PC-3 (cell line): ENCODE measurements around the gene SPRR3.

ENCODE experiments used
- EZH2 ChIP-seq: fragments of 300-600 bp; sonication (generic); IDR thresholded peaks from one replicate; pipeline ENCODE4 v1.6.1; 2017; ENCODE audit warnings: antibody characterized with exemption, mild to moderate bottlenecking, low read length; ENCODE audit not compliant: unreplicated experiment
- EZH2phosphoT487 ChIP-seq: fragments of 300-600 bp; sonication (generic); IDR thresholded peaks from 2 replicates; pipeline ENCODE4 v1.6.1; 2018; ENCODE audit warnings: mild to moderate bottlenecking, antibody characterized with exemption, low read length, borderline replicate concordance
- TF ChIP-seq, protein P1 (sequence below): fragments of 300-600 bp; sonication (generic); conservative IDR thresholded peaks from 2 replicates; pipeline ENCODE4 v1.5.1; 2017; ENCODE audit warnings: antibody characterized with exemption, low read depth, mild to moderate bottlenecking, low read length

DNA sequence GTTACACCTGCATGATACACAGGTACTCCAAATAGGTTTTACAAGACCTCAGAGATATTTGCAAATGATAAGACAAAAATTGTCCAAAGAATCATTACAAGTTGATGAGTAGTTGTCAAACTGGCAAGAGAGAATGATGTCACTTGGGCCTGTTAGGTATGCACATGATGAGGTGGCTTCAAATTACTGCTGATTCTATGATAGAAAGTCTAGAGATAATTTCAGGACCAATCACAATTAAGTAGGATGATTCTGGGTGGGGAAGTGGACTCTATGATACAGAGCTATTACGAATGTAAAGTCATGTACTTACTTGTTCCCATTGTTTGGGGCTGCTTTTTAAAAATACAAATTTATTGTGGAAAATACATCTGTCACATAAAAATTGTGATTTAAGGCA, 24.2 kb downstream of the SPRR3 start:
- TF ChIP-seq EZH2 (no peak), EZH2phosphoT487 (no peak)
- TF ChIP-seq, protein P1, sequence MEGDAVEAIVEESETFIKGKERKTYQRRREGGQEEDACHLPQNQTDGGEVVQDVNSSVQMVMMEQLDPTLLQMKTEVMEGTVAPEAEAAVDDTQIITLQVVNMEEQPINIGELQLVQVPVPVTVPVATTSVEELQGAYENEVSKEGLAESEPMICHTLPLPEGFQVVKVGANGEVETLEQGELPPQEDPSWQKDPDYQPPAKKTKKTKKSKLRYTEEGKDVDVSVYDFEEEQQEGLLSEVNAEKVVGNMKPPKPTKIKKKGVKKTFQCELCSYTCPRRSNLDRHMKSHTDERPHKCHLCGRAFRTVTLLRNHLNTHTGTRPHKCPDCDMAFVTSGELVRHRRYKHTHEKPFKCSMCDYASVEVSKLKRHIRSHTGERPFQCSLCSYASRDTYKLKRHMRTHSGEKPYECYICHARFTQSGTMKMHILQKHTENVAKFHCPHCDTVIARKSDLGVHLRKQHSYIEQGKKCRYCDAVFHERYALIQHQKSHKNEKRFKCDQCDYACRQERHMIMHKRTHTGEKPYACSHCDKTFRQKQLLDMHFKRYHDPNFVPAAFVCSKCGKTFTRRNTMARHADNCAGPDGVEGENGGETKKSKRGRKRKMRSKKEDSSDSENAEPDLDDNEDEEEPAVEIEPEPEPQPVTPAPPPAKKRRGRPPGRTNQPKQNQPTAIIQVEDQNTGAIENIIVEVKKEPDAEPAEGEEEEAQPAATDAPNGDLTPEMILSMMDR, result no peak
